Astrocyte of the spinal cord (primary cell): Measurements from ENCODE around the gene DZIP1L.
A peak's percentile ranks its signal among the peaks of the same experiment; 100 is the strongest.

Experiments used
- DNase-seq: peaks from one replicate; pipeline ENCODE4 v3.0.0; 2011; ENCODE audit warnings: low read depth, low spot score
- H3K4me3 ChIP-seq: 2 replicates; pipeline ENCODE4 v1.5.1; 2011; ENCODE audit warnings: low read depth, mild to moderate bottlenecking, low read length, moderate library complexity
- in situ Hi-C: cut with HindIII; loops from 2 replicates; pipeline ENCODE4 v1.10.0; 2017; ENCODE audit warnings: low sequenced_read_pairs
- TF ChIP-seq, protein P1 (sequence below): IDR thresholded peaks from 2 replicates; pipeline ENCODE4 v1.5.1; 2012; ENCODE audit warnings: low read depth, mild to moderate bottlenecking, low read length, inconsistent platforms

DZIP1L gene

DNA sequence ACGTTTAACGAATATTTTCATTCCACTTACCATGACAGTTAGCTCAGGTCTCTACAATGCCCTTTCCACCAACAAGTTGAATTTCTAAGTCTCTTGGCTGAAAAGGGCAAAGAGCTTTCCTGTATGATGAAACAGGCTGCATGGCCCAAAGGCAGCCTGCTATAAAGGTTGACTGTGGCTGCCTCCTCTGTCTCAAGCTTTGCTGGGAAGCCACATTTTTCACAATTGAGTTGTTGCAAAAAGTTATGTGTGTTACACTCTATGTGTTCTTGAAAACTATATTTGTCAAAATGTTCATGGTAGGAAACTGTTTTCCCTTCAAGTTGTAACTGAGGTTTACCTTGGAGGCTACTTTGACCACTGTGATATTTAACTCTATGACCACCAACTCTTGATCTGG, 49.5 kb downstream of the DZIP1L start:
- DNase-seq = no peak
- in situ Hi-C loops = no loop called here
- TF ChIP-seq, protein P1, sequence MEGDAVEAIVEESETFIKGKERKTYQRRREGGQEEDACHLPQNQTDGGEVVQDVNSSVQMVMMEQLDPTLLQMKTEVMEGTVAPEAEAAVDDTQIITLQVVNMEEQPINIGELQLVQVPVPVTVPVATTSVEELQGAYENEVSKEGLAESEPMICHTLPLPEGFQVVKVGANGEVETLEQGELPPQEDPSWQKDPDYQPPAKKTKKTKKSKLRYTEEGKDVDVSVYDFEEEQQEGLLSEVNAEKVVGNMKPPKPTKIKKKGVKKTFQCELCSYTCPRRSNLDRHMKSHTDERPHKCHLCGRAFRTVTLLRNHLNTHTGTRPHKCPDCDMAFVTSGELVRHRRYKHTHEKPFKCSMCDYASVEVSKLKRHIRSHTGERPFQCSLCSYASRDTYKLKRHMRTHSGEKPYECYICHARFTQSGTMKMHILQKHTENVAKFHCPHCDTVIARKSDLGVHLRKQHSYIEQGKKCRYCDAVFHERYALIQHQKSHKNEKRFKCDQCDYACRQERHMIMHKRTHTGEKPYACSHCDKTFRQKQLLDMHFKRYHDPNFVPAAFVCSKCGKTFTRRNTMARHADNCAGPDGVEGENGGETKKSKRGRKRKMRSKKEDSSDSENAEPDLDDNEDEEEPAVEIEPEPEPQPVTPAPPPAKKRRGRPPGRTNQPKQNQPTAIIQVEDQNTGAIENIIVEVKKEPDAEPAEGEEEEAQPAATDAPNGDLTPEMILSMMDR = no peak

GRCh38 chr3:138063416-138063815, 52.0 kb downstream of the DZIP1L start:
- DNase-seq = no peak
- in situ Hi-C loops = no loop called here
- no peak overlapping the region for H3K4me3 ChIP-seq
- TF ChIP-seq, protein P1 = no peak

More for the DNA sequence above, 49.5 kb downstream of the DZIP1L start:
- H3K4me3 ChIP-seq = no peak overlapping the region

DNA sequence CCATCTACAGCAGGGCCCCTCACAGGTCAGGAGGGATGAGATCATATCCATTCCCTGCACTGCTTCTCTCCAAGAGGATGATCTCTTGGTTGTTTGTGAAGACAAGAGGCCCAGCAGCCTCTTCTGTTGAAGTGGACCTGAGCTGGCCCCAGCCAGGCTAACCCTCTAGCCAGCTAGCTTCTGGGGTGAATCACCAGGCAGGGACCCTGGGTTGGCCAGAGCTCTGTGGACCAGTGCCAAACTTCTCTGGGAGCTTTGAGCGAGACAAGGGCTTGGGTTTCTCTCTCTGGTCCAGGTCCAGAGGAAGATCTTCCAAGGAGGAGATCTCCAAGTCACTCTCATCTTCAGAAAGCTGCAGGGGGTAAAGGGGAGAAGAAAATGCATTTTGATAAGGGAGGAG, 52.8 kb downstream of the DZIP1L start:
- TF ChIP-seq, protein P1 = no peak
- in situ Hi-C loops = no loop called here
- DNase-seq = peak; percentile 71
- no peak overlapping the region for H3K4me3 ChIP-seq

DNA sequence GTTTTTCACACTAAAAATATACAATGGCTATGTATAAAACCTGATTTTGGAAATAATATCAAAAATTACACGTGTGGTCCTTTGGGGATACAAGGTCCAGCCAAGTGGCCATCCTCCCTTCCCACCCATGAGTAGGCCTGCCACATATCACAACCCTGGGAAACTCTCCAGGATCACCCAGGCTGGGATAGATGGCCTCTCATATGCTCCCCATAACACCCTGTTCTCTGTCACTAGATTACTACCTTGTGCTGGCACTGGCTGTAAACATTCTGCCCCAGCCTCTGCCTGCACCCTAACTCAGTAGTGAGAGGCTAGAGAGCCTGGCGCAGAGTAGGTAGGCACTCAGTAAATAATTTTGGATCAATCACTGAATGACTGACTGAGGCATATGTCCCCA, 53.4 kb downstream of the DZIP1L start:
- no peak overlapping the region for H3K4me3 ChIP-seq
- in situ Hi-C loops = no loop called here
- DNase-seq = no peak
- TF ChIP-seq, protein P1 = no peak

DNA sequence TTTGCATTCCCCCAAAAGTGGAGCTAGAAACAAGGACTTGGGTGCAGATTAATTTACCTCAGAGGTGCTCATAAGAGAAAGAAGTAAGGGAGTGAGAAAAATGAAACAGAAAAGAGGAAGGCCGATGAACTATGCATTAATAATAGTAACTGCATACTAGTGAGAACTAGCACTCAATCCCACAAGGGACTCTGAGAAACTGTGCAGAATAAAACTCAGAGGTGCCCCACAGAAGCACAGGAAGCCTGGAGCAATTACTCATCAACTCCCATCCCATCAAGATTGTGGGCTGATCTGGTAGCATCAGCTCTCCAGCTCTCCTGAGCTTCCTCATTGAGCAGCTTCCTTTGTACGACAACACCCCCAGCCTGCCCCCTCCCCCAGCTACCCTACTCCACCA, 54.6 kb downstream of the DZIP1L start:
- no peak overlapping the region for H3K4me3 ChIP-seq
- in situ Hi-C loops = no loop called here
- no peak for DNase-seq
- TF ChIP-seq, protein P1 = no peak

GRCh38 chr3:138059261-138059660, 56.1 kb downstream of the DZIP1L start:
- no peak for DNase-seq
- TF ChIP-seq, protein P1 = no peak
- H3K4me3 ChIP-seq = no peak overlapping the region
- in situ Hi-C loops = no loop called here

GRCh38 chr3:138057384-138057783, 58.0 kb downstream of the DZIP1L start:
- TF ChIP-seq, protein P1 = no peak
- in situ Hi-C loops = no loop called here
- no peak for DNase-seq
- no peak overlapping the region for H3K4me3 ChIP-seq
